ENCODE data around the gene HOXA6.

The HOXA6 gene

GRCh38 chr7:27189997-27190748 lies 42.6 kb upstream of the HOXA6 start:
- 39 to 45% methylated on average over 7 of the region's 7 CpGs for WGBS, 2 experiments
- Histone ChIP-seq H3K27me3 (ENCODE audit: control insufficient read depth, insufficient read depth, low read length, poor library complexity, severe bottlenecking) (peaks cover 100% of the 10 kb centered on the region), H3K36me3 (ENCODE audit: control insufficient read depth, insufficient read depth, low read length) (no peaks in the 10 kb centered on the region), H3K9me3 (ENCODE audit: control insufficient read depth, low read length) (no peaks in the 10 kb centered on the region), H3K4me3 (ENCODE audit: insufficient read depth, low read depth, low read length) (no peak overlapping the region), H3K4me1 (ENCODE audit: control insufficient read depth, insufficient read depth, low read length) (no peaks in the 10 kb centered on the region), H3K27ac (ENCODE audit: insufficient read depth, low read depth, low read length, poor library complexity, severe bottlenecking) (no peak overlapping the region)

- no peaks in the 10 kb centered on the region for H3K36me3 ChIP-seq (ENCODE audit: control insufficient read depth, insufficient read depth, low read length)
- H3K27me3 ChIP-seq (ENCODE audit: control insufficient read depth, insufficient read depth, low read length, poor library complexity, severe bottlenecking), result peaks cover 100% of the 10 kb centered on the region
- no peaks in the 10 kb centered on the region for H3K9me3 ChIP-seq (ENCODE audit: control insufficient read depth, low read length)
- 5 to 6% methylated on average over 22 of the region's 22 CpGs for WGBS, 2 experiments
- no peaks in the 10 kb centered on the region for H3K4me1 ChIP-seq (ENCODE audit: control insufficient read depth, insufficient read depth, low read length)
- no peak overlapping the region for H3K27ac ChIP-seq (ENCODE audit: insufficient read depth, low read depth, low read length, poor library complexity, severe bottlenecking)
- H3K4me3 ChIP-seq (ENCODE audit: insufficient read depth, low read depth, low read length), result no peak overlapping the region
These were observed 41.9 kb upstream of the HOXA6 start for GRCh38 chr7:27189295-27189996.

GRCh38 chr7:27188386-27189294 lies 41.1 kb upstream of the HOXA6 start:
- Histone ChIP-seq H3K27ac (ENCODE audit: insufficient read depth, low read depth, low read length, poor library complexity, severe bottlenecking) (no peak overlapping the region), H3K4me1 (ENCODE audit: control insufficient read depth, insufficient read depth, low read length) (no peaks in the 10 kb centered on the region), H3K27me3 (ENCODE audit: control insufficient read depth, insufficient read depth, low read length, poor library complexity, severe bottlenecking) (peaks cover 100% of the 10 kb centered on the region), H3K9me3 (ENCODE audit: control insufficient read depth, low read length) (no peaks in the 10 kb centered on the region), H3K4me3 (ENCODE audit: insufficient read depth, low read depth, low read length) (no peak overlapping the region), H3K36me3 (ENCODE audit: control insufficient read depth, insufficient read depth, low read length) (no peaks in the 10 kb centered on the region)
- WGBS, 2 experiments, result 2 to 3% methylated on average over 49 of the region's 49 CpGs

- H3K4me3 ChIP-seq (ENCODE audit: insufficient read depth, low read depth, low read length), result no peak overlapping the region
- no peak overlapping the region for H3K27ac ChIP-seq (ENCODE audit: insufficient read depth, low read depth, low read length, poor library complexity, severe bottlenecking)
- no peaks in the 10 kb centered on the region for H3K9me3 ChIP-seq (ENCODE audit: control insufficient read depth, low read length)
- 3 to 4% methylated on average over 46 of the region's 46 CpGs for WGBS, 2 experiments
- no peaks in the 10 kb centered on the region for H3K36me3 ChIP-seq (ENCODE audit: control insufficient read depth, insufficient read depth, low read length)
- H3K27me3 ChIP-seq (ENCODE audit: control insufficient read depth, insufficient read depth, low read length, poor library complexity, severe bottlenecking), result peaks cover 100% of the 10 kb centered on the region
- no peaks in the 10 kb centered on the region for H3K4me1 ChIP-seq (ENCODE audit: control insufficient read depth, insufficient read depth, low read length)
These were observed 40.2 kb upstream of the HOXA6 start for GRCh38 chr7:27187475-27188385.

- H3K27ac ChIP-seq (ENCODE audit: insufficient read depth, low read depth, low read length, poor library complexity, severe bottlenecking), result no peak overlapping the region
- 18 to 32% methylated on average over 1 to 3 of the region's 4 CpGs for WGBS, 2 experiments
- H3K36me3 ChIP-seq (ENCODE audit: control insufficient read depth, insufficient read depth, low read length), result no peaks in the 10 kb centered on the region
- no peak overlapping the region for H3K4me3 ChIP-seq (ENCODE audit: insufficient read depth, low read depth, low read length)
- no peaks in the 10 kb centered on the region for H3K9me3 ChIP-seq (ENCODE audit: control insufficient read depth, low read length)
- peaks cover 100% of the 10 kb centered on the region for H3K27me3 ChIP-seq (ENCODE audit: control insufficient read depth, insufficient read depth, low read length, poor library complexity, severe bottlenecking)
- H3K4me1 ChIP-seq (ENCODE audit: control insufficient read depth, insufficient read depth, low read length), result no peaks in the 10 kb centered on the region
These were observed 39.3 kb upstream of the HOXA6 start for GRCh38 chr7:27186668-27187474.

GRCh38 chr7:27185854-27186667 lies 38.5 kb upstream of the HOXA6 start:
- H3K4me3 ChIP-seq (ENCODE audit: insufficient read depth, low read depth, low read length), result no peak overlapping the region
- no peaks in the 10 kb centered on the region for H3K4me1 ChIP-seq (ENCODE audit: control insufficient read depth, insufficient read depth, low read length)
- no peaks in the 10 kb centered on the region for H3K9me3 ChIP-seq (ENCODE audit: control insufficient read depth, low read length)
- no peak overlapping the region for H3K27ac ChIP-seq (ENCODE audit: insufficient read depth, low read depth, low read length, poor library complexity, severe bottlenecking)
- no peaks in the 10 kb centered on the region for H3K36me3 ChIP-seq (ENCODE audit: control insufficient read depth, insufficient read depth, low read length)
- WGBS, 2 experiments, result 4% methylated on average over 24 of the region's 24 CpGs
- H3K27me3 ChIP-seq (ENCODE audit: control insufficient read depth, insufficient read depth, low read length, poor library complexity, severe bottlenecking), result peaks cover 100% of the 10 kb centered on the region

GRCh38 chr7:27185013-27185853 lies 37.7 kb upstream of the HOXA6 start, which contains the start of gene HOXA11:
Gene HOXA11, minus strand, starts transcription at chr7:27185232. Its CDS starts 88 bp downstream, at chr7:27185144.
- Histone ChIP-seq H3K36me3 (ENCODE audit: control insufficient read depth, insufficient read depth, low read length) (no peaks in the 10 kb centered on the region), H3K4me1 (ENCODE audit: control insufficient read depth, insufficient read depth, low read length) (no peaks in the 10 kb centered on the region), H3K9me3 (ENCODE audit: control insufficient read depth, low read length) (no peaks in the 10 kb centered on the region), H3K27ac (ENCODE audit: insufficient read depth, low read depth, low read length, poor library complexity, severe bottlenecking) (no peak within 1 kb of the TSS), H3K27me3 (ENCODE audit: control insufficient read depth, insufficient read depth, low read length, poor library complexity, severe bottlenecking) (peaks cover 100% of the 10 kb centered on the region), H3K4me3 (ENCODE audit: insufficient read depth, low read depth, low read length) (no peak within 1 kb of the TSS)
- 4 to 7% methylated on average over 43 of the region's 43 CpGs for WGBS, 2 experiments
